ENCODE data around the gene WIZ.

- TF ChIP-seq EP300 (IDR thresholded peaks at IDR 0.05) (no peak), CTCF (IDR thresholded peaks at IDR 0.05) (no peak)
Measured at GRCh38 chr19:15418231-15418578, 31.6 kb downstream of the WIZ start.

Measured in suprapubic skin (tissue), 3 donors.